Erythroblast (primary cell): Measurements from ENCODE around the gene PPIL3.

ENCODE experiments used
- DNase-seq, 2 experiments: peaks; one replicate each; lab custom pipeline; 2025; lab: John Stamatoyannopoulos, UW
- GATA1 ChIP-seq: IDR thresholded peaks from 2 replicates; pipeline ENCODE4 v1.6.1; 2011; ENCODE audit warnings: low read depth, mild to moderate bottlenecking, control low read depth, low read length, moderate library complexity
- POLR2A ChIP-seq: IDR thresholded peaks from 2 replicates; pipeline ENCODE4 v1.6.1; 2011; ENCODE audit warnings: mild to moderate bottlenecking, low read length

PPIL3 gene

GRCh38 chr2:200847939-200848338, 40.9 kb downstream of the PPIL3 start:
- DNase-seq: no peak
- TF ChIP-seq POLR2A (no peak), GATA1 (no peak)

- DNase-seq: no peak
- TF ChIP-seq POLR2A: no peak
- TF ChIP-seq GATA1: no peak
These were observed 41.6 kb downstream of the PPIL3 start for GRCh38 chr2:200847269-200847668.

GRCh38 chr2:200845669-200846325, 43.1 kb downstream of the PPIL3 start:
- no peak for DNase-seq
- TF ChIP-seq POLR2A (no peak), GATA1 (no peak)

GRCh38 chr2:200845194-200845593, 43.7 kb downstream of the PPIL3 start:
- no peak for DNase-seq
- no peak for TF ChIP-seq POLR2A

- TF ChIP-seq GATA1: no peak
- no peak for TF ChIP-seq POLR2A
- DNase-seq: no peak
These were observed 44.6 kb downstream of the PPIL3 start for GRCh38 chr2:200843993-200844948.

- no peak for TF ChIP-seq POLR2A
- no peak for DNase-seq
These were observed 49.4 kb downstream of the PPIL3 start for GRCh38 chr2:200839513-200839912.

GRCh38 chr2:200834701-200835100, 54.2 kb downstream of the PPIL3 start:
- no peak for DNase-seq
- TF ChIP-seq POLR2A: no peak
- no peak for TF ChIP-seq GATA1

GRCh38 chr2:200829258-200829655, 59.6 kb downstream of the PPIL3 start:
- no peak for TF ChIP-seq GATA1
- no peak for TF ChIP-seq POLR2A
- no peak for DNase-seq

GRCh38 chr2:200828572-200829257, 60.2 kb downstream of the PPIL3 start:
- DNase-seq: no peak
- TF ChIP-seq GATA1 (no peak), POLR2A (no peak)

GRCh38 chr2:200828104-200828503, 60.8 kb downstream of the PPIL3 start:
- DNase-seq: no peak
- TF ChIP-seq GATA1 (no peak), POLR2A (peak; percentile 29)

- no peak for DNase-seq
- no peak for TF ChIP-seq GATA1
- TF ChIP-seq POLR2A: no peak
These were observed 67.1 kb downstream of the PPIL3 start for GRCh38 chr2:200821686-200822245.
